H1 (cell line): ENCODE data around the gene UCP2. TPM values are rescaled to one million over a fixed set of nuclear protein-coding genes. Genes with fewer than 3 reads are reported as not detected.

Source experiments
- CTCF ChIA-PET: fragments of 300-600 bp; sonication (Branson Sonifier 250); formaldehyde crosslinking; loops from one replicate; lab custom pipeline; 2021; ENCODE audit not compliant: partially characterized antibody; lab: Charles Lee
- POLR2A ChIA-PET: fragments of 300-600 bp; sonication (Branson Sonifier 250); formaldehyde crosslinking; loops from one replicate; lab custom pipeline; 2021; ENCODE audit warnings: inconsistent platforms; ENCODE audit not compliant: partially characterized antibody; lab: Charles Lee
- DNase-seq, 2 experiments: peaks; one replicate each; pipeline versions ENCODE4 v3.0.0 to v3.0.0-alpha.2; 2010 to 2022; ENCODE audit warnings: low spot score in 2 of 2, low read depth in 1 of 2, mixed read lengths in 1 of 2
- FAIRE-seq: peaks from 2 replicates; lab custom pipeline; 2011; peaks lifted over from hg19 to GRCh38; lab: Jason Lieb, UNC
- H2AFZ ChIP-seq: 2 replicates; pipeline ENCODE4 v1.8.1; 2012; ENCODE audit warnings: low read length, inconsistent platforms
- H2AK5ac ChIP-seq: 2 replicates; pipeline ENCODE4 v1.6.1; 2013; ENCODE audit warnings: low read depth, low read length
- H2BK120ac ChIP-seq: replicated peaks from 2 replicates; pipeline ENCODE3; 2013; ENCODE audit warnings: low read depth, low read length, inconsistent platforms
- H2BK12ac ChIP-seq: 2 replicates; pipeline ENCODE4 v1.6.1; 2013; ENCODE audit warnings: low read depth, low read length
- H2BK15ac ChIP-seq: 2 replicates; pipeline ENCODE4 v1.6.1; 2013; ENCODE audit warnings: low read length
- H2BK20ac ChIP-seq: 2 replicates; pipeline ENCODE4 v1.6.1; 2013; ENCODE audit warnings: low read length
- H2BK5ac ChIP-seq: 2 replicates; pipeline ENCODE4 v1.6.1; 2013; ENCODE audit warnings: low read depth, low read length
- H3K14ac ChIP-seq: 2 replicates; pipeline ENCODE4 v1.6.1; 2013; ENCODE audit warnings: inconsistent platforms; ENCODE audit not compliant: insufficient read length
- H3K18ac ChIP-seq: 2 replicates; pipeline ENCODE4 v1.6.1; 2013; ENCODE audit warnings: low read length; ENCODE audit errors: extremely low read depth
- H3K23ac ChIP-seq: 2 replicates; pipeline ENCODE4 v1.6.1; 2013; ENCODE audit warnings: inconsistent platforms; ENCODE audit not compliant: insufficient read length
- H3K23me2 ChIP-seq: 2 replicates; pipeline ENCODE4 v1.6.1; 2013; ENCODE audit warnings: low read depth, low read length
- H3K27ac ChIP-seq: 2 replicates; pipeline ENCODE4 v1.6.1; 2011; ENCODE audit warnings: low read depth, low read length, inconsistent platforms
- H3K27me3 ChIP-seq, 4 experiments: replicated peaks in 1 of 4; 1 replicate in 1 of 4; 2 replicates in 3 of 4; pipeline versions ENCODE4 v1.6.1 to v1.8.1; 2011 to 2013; ENCODE audit warnings: low read length in 3 of 4, mild to moderate bottlenecking in 3 of 4, inconsistent platforms in 2 of 4, mixed read lengths in 2 of 4, moderate library complexity in 1 of 4; ENCODE audit not compliant: control insufficient read depth in 3 of 4, insufficient read depth in 3 of 4; ENCODE audit errors: extremely low read depth in 1 of 4
- H3K36me3 ChIP-seq, 4 experiments: 2 replicates each; pipeline versions ENCODE4 v1.6.1 to v1.8.1; 2011 to 2013; ENCODE audit warnings: mild to moderate bottlenecking in 4 of 4, low read length in 3 of 4, moderate library complexity in 2 of 4, control low read depth in 1 of 4, inconsistent platforms in 1 of 4; ENCODE audit not compliant: insufficient read depth in 4 of 4, control insufficient read depth in 2 of 4
- H3K4ac ChIP-seq: replicated peaks from 2 replicates; pipeline ENCODE3; 2013; ENCODE audit warnings: low read length, low read depth, mixed read lengths, inconsistent platforms; ENCODE audit not compliant: insufficient read length
- H3K4me1 ChIP-seq, 4 experiments: replicated peaks in 1 of 4; 1 replicate in 1 of 4; 2 replicates in 3 of 4; pipeline versions ENCODE4 v1.6.1 to v1.8.1; 2011 to 2013; ENCODE audit warnings: low read length in 3 of 4, inconsistent platforms in 2 of 4, mixed read lengths in 1 of 4; ENCODE audit not compliant: insufficient read depth in 4 of 4, control insufficient read depth in 3 of 4
- H3K4me2 ChIP-seq, 2 experiments: 2 replicates each; pipeline versions ENCODE4 v1.6.1 to v1.8.1; 2011 to 2013; ENCODE audit warnings: low read depth in 2 of 2, low read length in 2 of 2, control low read depth in 1 of 2, inconsistent platforms in 1 of 2, mild to moderate bottlenecking in 1 of 2; ENCODE audit not compliant: insufficient read depth in 1 of 2
- H3K4me3 ChIP-seq, 4 experiments: fragments of 200-600, 300-600 bp in 1 of 4; sonication (generic), shearing (Covaris generic), sonication (Bioruptor Twin) in 1 of 4; 2 replicates each; pipeline versions ENCODE4 v1.5.1 to v1.8.1; 2011 to 2016; ENCODE audit warnings: low read length in 4 of 4, low read depth in 3 of 4, control low read depth in 2 of 4, inconsistent platforms in 2 of 4, mild to moderate bottlenecking in 2 of 4, mixed read lengths in 1 of 4, moderate library complexity in 1 of 4; ENCODE audit not compliant: insufficient read depth in 2 of 4; ENCODE audit errors: extremely low read depth in 1 of 4
- H3K56ac ChIP-seq: replicated peaks from 2 replicates; pipeline ENCODE3; 2013; ENCODE audit warnings: low read depth, mild to moderate bottlenecking, mixed read lengths, low read length, inconsistent platforms; ENCODE audit not compliant: insufficient read length
- H3K79me1 ChIP-seq: 2 replicates; pipeline ENCODE4 v1.6.1; 2013; ENCODE audit warnings: low read depth, low read length, control low read depth
- H3K79me2 ChIP-seq, 2 experiments: 2 replicates each; pipeline versions ENCODE4 v1.6.1 to v1.8.1; 2012 to 2013; ENCODE audit warnings: low read length in 2 of 2, mild to moderate bottlenecking in 2 of 2, inconsistent platforms in 1 of 2; ENCODE audit not compliant: insufficient read depth in 2 of 2, control insufficient read depth in 1 of 2
- H3K9ac ChIP-seq, 4 experiments: replicated peaks in 1 of 4; 1 replicate in 1 of 4; 2 replicates in 3 of 4; pipeline versions ENCODE4 v1.6.1 to v1.8.1; 2011 to 2013; ENCODE audit warnings: low read depth in 3 of 4, low read length in 3 of 4, control low read depth in 2 of 4, mild to moderate bottlenecking in 2 of 4, moderate library complexity in 2 of 4, inconsistent platforms in 1 of 4; ENCODE audit errors: extremely low read depth in 1 of 4
- H3K9me3 ChIP-seq, 2 experiments: 2 replicates each; pipeline versions ENCODE4 v1.6.1 to v1.8.1; 2012 to 2013; ENCODE audit warnings: mild to moderate bottlenecking in 2 of 2, moderate library complexity in 2 of 2, control low read depth in 1 of 2, inconsistent platforms in 1 of 2, low read depth in 1 of 2, low read length in 1 of 2, mixed read lengths in 1 of 2; ENCODE audit not compliant: insufficient read depth in 2 of 2
- H4K20me1 ChIP-seq, 2 experiments: replicated peaks in 1 of 2; 2 replicates each; pipeline versions ENCODE3 to v1.8.1; 2011 to 2013; ENCODE audit warnings: inconsistent platforms in 2 of 2, low read length in 2 of 2, mild to moderate bottlenecking in 1 of 2; ENCODE audit not compliant: insufficient read depth in 2 of 2, control insufficient read depth in 1 of 2
- H4K5ac ChIP-seq: 2 replicates; pipeline ENCODE4 v1.6.1; 2013; ENCODE audit warnings: low read length, low read depth, mixed read lengths, inconsistent platforms; ENCODE audit not compliant: insufficient read length
- H4K8ac ChIP-seq: 2 replicates; pipeline ENCODE4 v1.8.0; 2013; ENCODE audit warnings: mild to moderate bottlenecking, moderate library complexity, low read length, inconsistent platforms; ENCODE audit not compliant: insufficient read depth; ENCODE audit errors: extremely low read depth
- H4K91ac ChIP-seq: replicated peaks from 2 replicates; pipeline ENCODE3; 2013; ENCODE audit warnings: low read length, mixed read lengths, inconsistent platforms; ENCODE audit not compliant: insufficient read length
- CBX5 ChIP-seq: fragments of 300-800, 300-1000 bp; sonication (generic); IDR thresholded peaks from 2 replicates; pipeline ENCODE4 v1.7.1; 2016; ENCODE audit warnings: antibody characterized with exemption, low read length, low read depth
- CBX8 ChIP-seq: fragments of 300-800, 300-1000 bp; sonication (generic); IDR thresholded peaks from 2 replicates; pipeline ENCODE4 v1.7.1; 2016; ENCODE audit warnings: low read depth, low read length, borderline replicate concordance
- CREB1 ChIP-seq: IDR thresholded peaks from 2 replicates; pipeline ENCODE4 v1.6.1; 2012; ENCODE audit warnings: inconsistent platforms
- KDM4A ChIP-seq: IDR thresholded peaks from one replicate; pipeline ENCODE4 v1.7.1; 2012; ENCODE audit warnings: low read depth, mild to moderate bottlenecking, moderate library complexity, low read length, inconsistent platforms; ENCODE audit not compliant: severe bottlenecking
- MAFK ChIP-seq: IDR thresholded peaks from 2 replicates; pipeline ENCODE4 v1.6.1; 2012; ENCODE audit warnings: low read depth, mild to moderate bottlenecking, improper control_type of control experiment, low read length
- NANOG ChIP-seq: IDR thresholded peaks from 2 replicates; pipeline ENCODE4 v1.6.1; 2011; ENCODE audit warnings: low read length, low read depth, mild to moderate bottlenecking, inconsistent platforms; ENCODE audit not compliant: insufficient read depth, poor library complexity, severe bottlenecking
- RAD21 ChIP-seq, 2 experiments: IDR thresholded peaks in 1 of 2; conservative IDR thresholded peaks in 1 of 2; 2 replicates each; pipeline ENCODE4 v1.6.1; 2011; ENCODE audit warnings: low read depth in 2 of 2, low read length in 2 of 2, improper control_type of control experiment in 1 of 2, inconsistent platforms in 1 of 2, mild to moderate bottlenecking in 1 of 2, moderate library complexity in 1 of 2
- RFX5 ChIP-seq: IDR thresholded peaks from 2 replicates; pipeline ENCODE4 v1.6.1; 2011; ENCODE audit warnings: low read depth, low read length, improper control_type of control experiment, borderline replicate concordance
- RNF2 ChIP-seq: fragments of 200-900, 300-1000 bp; sonication (generic); IDR thresholded peaks from 2 replicates; pipeline ENCODE4 v1.7.1; 2016; ENCODE audit warnings: borderline replicate concordance, low read depth, mild to moderate bottlenecking, antibody characterized with exemption, low read length; ENCODE audit not compliant: poor library complexity, severe bottlenecking; ENCODE audit errors: missing control alignments
- SIN3A ChIP-seq, 2 experiments: IDR thresholded peaks in 1 of 2; conservative IDR thresholded peaks in 1 of 2; 2 replicates each; pipeline ENCODE4 v1.6.1; 2011 to 2012; ENCODE audit warnings: low read length in 2 of 2, improper control_type of control experiment in 1 of 2, low read depth in 1 of 2, mild to moderate bottlenecking in 1 of 2
- SIRT6 ChIP-seq: IDR thresholded peaks from one replicate; pipeline ENCODE4 v1.7.1; 2012; ENCODE audit warnings: low read length, inconsistent platforms
- WGBS, 2 experiments: shearing (Covaris generic) in 1 of 2; methylation state at CpG; one replicate each; pipeline versions ENCODE4 v1.1.6 to v1.1.7; 2013 to 2015; ENCODE audit warnings: low lambda C conversion rate in 2 of 2, mixed read lengths in 2 of 2, inconsistent platforms in 1 of 2, low coverage in 1 of 2, missing lambda C conversion rate in 1 of 2; ENCODE audit not compliant: insufficient replicate concordance in 2 of 2, insufficient coverage in 1 of 2, insufficient read length in 1 of 2; ENCODE audit errors: extremely low coverage in 1 of 2, missing lambda C conversion rate in 1 of 2; 5-methylcytosine and 5-hydroxymethylcytosine counted together
- polyA plus RNA-seq, 7 experiments: library from polyadenylated mRNA; depleted of rRNA in 3 of 7; stranded (reverse) in 5 of 7; unstranded in 2 of 7; fragments of >200 nt in 5 of 7; fragments of 200-250 nt in 2 of 7; gene quantifications; 1 replicate in 5 of 7; 2 replicates in 1 of 7; 4 replicates in 1 of 7; pipeline versions ENCODE4 v1.2.1 to v1.2.3, GENCODE V29; 2011 to 2013; ENCODE audit warnings: missing spikeins in 2 of 7, mixed read lengths in 2 of 7
- total RNA-seq: library from RNA; stranded (reverse); fragmentation: NEBNext Ultra II Directional; extraction: Animal tissue kit (Norgen Biotek cat#: 25700); gene quantifications from 2 replicates; pipeline ENCODE4 v1.2.1, GENCODE V29; 2021

Gene UCP2
- total and polyA plus RNA-seq, 2 of the 8 experiments (the other 6 are each of a cell fraction or from before 2014, with no cell fraction given) = 46.2 to 55.2 TPM

DNA sequence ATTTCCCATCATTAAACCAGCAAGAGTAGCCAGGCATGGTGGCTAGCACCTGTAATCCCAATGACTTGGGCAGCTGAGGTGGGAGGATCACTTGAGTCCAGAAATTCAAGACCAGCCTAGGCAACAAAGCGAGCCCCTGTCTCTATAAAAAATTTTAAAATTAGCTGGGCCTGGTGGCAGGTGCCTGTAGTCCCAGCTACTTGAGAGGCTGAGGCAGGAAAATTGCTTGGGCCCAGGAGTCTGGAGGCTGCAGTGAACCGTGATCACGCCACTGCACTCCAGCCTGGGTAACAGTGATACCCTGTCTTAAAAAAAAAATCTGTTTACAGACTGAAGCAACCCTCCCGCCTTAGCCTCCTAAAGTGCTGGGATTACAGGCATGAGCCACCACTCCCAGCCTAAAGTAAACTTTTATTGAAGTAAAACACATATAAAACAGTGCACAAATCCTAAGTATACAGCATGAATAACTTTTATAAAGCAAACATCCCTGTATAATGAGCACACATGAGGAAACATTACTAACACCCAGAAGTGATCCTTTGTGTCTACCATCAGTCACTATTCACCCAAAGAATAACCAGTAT, 13.6 kb upstream of the UCP2 start:
- Histone ChIP-seq H3K36me3 (no peaks in the 10 kb centered on the region), H4K91ac (no peak overlapping the region), H3K79me1 (no peaks in the 10 kb centered on the region), H4K8ac (no peak overlapping the region), H2BK12ac (no peak overlapping the region), H2BK15ac (no peak overlapping the region), H2BK5ac (no peak overlapping the region), H3K4me3 (no peak overlapping the region), H3K56ac (no peak overlapping the region), H3K79me2 (no peaks in the 10 kb centered on the region), H3K23me2 (no peaks in the 10 kb centered on the region), H3K9ac (no peak overlapping the region), H3K4me2 (no peak overlapping the region), H3K23ac (no peak overlapping the region), H3K18ac (no peak overlapping the region), H2BK120ac (no peak overlapping the region), H2AK5ac (no peak overlapping the region), H4K5ac (no peak overlapping the region), H3K27ac (no peak overlapping the region), H2BK20ac (no peak overlapping the region), H3K14ac (no peak overlapping the region), H4K20me1 (no peaks in the 10 kb centered on the region), H3K4ac (no peak overlapping the region), H3K9me3 (no peaks in the 10 kb centered on the region), H3K27me3 (no peaks in the 10 kb centered on the region), H3K4me1 (peaks cover 0 to 4% (median 0%) of the 10 kb centered on the region in 4 experiments; a peak in 1 of 7 replicates), H2AFZ (no peak overlapping the region)
- ChIA-PET POLR2A (no interaction called here), CTCF (interaction anchor here (1.3 kb wide), 1 partner anchor 11 kb away, joined by 4 read pairs; no protein-coding TSS in a partner anchor)
- 82% methylated on average over 4 of the region's 4 CpGs; no CpG with 5 or more reads in 1 of the 2 experiments for WGBS, 2 experiments
- no peak for DNase-seq
- no peak for FAIRE-seq
- no peak for TF ChIP-seq RNF2
- no peak for TF ChIP-seq NANOG
- no peak for TF ChIP-seq CBX8
- no peak for TF ChIP-seq RAD21 (IDR thresholded peaks at IDR 0.05 in 1 of 2, conservative IDR thresholded peaks at IDR 0.05 in 1 of 2; ENCODE audit: low read depth in 2 of 2, low read length in 2 of 2)
- no peak for TF ChIP-seq CREB1
- no peak for TF ChIP-seq RFX5
- TF ChIP-seq SIN3A (conservative IDR thresholded peaks at IDR 0.05 in 1 of 2, IDR thresholded peaks at IDR 0.05 in 1 of 2; ENCODE audit: low read depth in 1 of 2, low read length in 2 of 2) = no peak
- no peak for TF ChIP-seq SIRT6
- TF ChIP-seq CBX5 = no peak
- no peak for TF ChIP-seq KDM4A
- TF ChIP-seq MAFK = no peak
